AML-193 (cell line): ENCODE measurements around the gene MTOR.
"Not testable (repeated sequence)": the region's sequence is repeated elsewhere in the genome, so short reads cannot be mapped to it uniquely, and the experiment has no call there.

Source experiments
- DNase-seq, 2 experiments: peaks; one replicate each; lab custom pipeline; 2025; lab: John Stamatoyannopoulos, UW

The MTOR gene

DNA sequence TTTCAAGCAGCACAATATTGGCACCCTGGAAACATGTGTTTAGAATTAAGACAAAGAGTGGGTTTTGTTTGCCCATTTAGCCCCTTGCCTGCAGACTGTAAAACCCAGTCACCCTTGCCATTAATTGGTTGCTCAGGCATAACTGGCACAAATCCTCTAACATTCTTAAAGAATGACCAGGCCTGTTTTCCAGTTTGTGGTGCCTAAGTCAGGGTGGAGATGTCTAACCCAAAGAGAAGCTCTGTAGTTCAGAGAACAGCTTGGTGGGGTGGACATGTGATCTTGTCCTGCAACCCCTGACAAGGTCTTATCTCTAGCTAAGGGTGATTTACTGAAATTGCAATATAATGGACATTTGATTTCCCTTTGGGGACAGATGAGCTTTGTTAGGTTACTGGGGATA, 82.0 kb downstream of the MTOR start:
- no peak for DNase-seq

DNA sequence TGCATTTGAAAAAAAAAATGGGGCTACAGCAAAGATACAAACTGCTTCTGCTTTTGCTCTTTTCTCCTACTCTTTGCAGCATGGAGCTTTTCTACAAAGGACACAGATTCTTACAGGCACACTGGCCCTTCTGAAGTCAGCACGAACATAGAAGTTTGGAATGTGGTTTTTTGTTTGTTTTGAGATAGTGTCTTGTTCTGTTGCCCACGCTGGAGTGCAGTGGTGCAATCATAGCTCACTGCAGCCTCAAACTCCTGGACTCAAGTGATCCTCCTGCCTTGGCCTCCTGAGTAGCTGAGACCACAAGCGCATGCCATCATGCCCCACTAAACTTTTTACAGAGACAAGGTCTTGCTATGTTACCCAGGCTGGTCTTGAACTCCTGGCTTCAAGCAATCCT, 82.6 kb downstream of the MTOR start:
- DNase-seq, result not testable (repeated sequence)

DNA sequence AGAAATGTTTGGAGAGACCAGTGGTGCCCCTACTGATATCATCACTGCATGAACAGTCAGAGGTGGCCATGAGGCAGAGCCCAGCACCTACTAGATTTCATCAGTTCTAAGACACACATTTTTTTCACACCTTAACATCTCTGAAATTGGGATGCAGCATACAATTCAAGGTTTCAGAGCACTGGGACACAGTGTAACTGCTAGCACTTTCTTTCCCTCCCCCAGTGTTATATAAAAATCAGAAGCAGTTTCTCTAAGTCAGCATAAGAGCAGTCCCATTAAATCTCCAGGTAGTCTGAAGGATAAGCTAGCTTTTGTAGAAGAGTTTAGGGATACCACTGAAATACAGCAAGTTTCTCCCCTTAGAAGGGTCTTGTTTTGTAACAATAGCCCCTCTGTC, 83.2 kb downstream of the MTOR start:
- DNase-seq, result no peak

DNA sequence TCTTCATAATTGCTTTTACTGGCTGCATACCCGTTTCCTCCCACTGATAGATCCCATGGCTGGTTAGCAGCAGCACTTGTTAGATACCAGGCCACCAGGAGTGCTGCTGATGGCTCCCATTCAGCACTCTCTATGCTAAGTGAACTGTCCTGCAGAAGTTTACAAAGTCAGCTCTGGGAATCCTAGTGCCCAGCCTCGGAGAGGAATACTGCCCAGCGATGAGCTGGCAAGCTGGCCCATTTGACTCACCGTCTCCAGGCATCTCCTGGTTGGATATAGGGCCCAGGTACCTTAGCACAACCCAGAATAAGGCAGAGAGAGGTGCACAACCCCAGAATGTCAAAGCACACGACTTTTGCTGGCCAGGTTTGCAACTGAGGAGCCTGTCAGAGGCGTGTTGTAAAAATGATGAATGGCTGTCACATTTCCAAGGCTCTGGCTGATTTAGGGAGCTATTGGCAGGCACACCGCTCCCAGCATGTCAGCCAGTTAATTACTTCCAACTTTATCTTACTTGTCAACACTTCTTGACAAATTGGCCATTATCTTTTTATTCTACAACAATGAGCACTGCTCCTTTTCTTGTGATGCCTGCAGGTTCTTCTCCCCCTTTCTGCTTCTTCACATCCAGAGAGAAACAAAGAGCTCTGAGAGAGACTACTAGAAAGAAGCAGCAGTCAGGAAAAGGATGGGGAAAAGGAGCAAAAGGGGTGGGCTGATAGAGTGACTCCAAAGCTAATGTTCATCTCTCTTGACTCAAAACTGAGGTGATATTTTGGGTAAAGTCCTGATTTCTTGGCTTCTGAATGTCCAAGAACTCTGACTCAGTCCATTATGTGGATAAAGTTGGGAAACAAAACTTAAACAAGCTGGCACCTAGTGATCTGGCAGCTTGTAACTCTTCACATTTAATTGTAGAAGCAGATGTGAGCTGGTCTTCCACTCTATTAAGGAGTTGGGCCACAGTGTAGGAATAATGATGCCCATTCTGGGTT, 84.0 kb downstream of the MTOR start:
- DNase-seq, result no peak

DNA sequence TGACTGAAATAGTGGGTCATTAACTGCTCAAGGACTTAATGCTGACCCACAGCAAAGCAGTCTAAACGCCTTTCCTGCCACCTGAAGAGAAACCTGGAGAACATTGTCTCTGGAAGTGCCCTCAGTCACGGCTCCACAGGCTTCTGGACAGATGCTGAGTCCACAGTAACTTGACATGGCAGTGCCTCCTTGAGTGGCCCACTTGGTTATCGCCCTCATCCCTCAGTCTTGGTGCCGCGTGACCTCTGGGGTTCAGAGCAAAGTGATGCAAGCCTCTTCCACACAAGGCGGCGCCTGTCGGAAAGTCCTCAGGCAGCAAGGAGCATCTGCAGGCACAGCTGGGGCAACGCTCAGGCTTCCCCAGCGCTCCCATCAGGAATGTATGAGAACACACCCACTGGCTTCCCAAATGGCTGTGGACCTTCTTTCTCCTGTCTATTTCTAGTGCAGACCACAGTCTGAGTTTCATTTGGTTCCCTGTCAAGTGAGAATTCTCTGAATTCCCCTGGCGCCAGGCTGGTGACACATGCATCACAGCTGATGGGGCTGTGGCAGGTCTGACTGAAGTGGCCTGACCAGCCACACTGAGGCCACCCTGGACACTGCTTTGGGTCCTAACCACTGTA, 86.2 kb downstream of the MTOR start:
- DNase-seq, result no peak

DNA sequence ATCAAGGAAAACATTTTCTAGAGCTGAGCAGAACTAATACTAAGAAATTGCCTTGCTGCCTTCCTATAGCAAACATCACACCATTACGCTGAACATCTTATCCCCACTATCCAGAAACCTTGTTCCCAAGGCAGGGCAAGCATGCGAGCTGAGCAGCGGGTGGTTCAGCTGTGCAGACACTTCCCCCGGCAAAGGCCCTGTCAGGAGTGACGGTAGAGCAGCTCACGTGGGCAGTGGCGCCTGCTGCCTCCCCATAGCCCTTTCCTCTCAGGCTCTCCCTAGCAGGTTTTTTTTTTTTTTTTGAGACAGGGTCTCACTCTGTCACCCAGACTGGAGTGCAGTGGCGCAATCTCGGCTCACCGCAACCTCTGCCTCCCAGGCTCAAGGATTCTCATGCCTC, 86.9 kb downstream of the MTOR start:
- no peak for DNase-seq

DNA sequence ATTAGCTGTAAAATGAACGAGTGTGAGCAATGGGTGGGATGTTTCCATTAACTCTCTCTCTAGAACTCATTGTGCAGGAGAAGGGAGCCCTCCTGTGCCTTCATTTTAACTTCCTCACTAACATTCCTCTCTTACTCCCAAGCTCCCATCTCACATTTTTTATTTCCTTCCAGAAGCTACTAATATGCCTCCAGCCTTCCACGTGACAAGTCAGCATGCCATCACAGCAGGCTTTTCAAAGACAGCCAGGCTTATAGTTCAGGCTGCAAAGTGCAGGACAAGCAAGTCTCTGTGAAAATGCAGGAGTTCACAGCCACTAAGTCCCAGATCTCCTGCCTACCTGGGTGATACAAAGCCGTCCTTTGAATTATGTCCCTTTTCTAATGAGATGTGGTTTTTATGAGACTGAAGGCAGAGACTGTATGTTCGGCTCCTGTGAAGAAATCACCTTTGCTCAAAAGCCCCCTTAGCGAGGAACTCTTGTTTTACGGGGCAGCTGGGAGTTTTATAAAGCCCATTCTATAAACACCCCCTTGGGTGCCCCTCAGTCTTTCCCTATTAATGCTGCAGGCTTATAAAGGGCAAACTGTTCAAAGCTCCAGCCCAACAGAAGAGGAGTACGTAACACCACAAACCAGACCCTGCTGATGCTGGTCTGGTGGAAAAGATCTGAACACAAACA, 87.9 kb downstream of the MTOR start:
- DNase-seq, result no peak

DNA sequence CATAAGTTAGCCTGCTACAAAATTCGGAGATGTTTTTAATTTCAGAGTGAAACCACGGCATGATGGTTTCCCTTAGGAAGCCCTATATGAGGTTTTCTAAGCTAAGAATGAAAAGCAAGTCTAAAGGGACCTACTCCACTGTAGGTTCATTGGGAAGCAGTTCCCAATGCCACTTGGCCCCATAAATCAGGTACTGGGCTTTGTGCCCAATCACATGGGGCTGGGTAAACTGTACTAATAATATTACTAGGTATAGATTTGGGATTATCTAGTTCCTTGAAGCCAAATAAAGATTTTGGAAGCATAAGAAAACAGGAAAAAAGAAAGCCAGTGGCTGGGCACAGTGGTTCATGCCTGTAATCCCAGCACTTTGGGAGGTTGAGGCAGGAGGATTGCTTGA, 92.2 kb downstream of the MTOR start:
- DNase-seq, result no peak

DNA sequence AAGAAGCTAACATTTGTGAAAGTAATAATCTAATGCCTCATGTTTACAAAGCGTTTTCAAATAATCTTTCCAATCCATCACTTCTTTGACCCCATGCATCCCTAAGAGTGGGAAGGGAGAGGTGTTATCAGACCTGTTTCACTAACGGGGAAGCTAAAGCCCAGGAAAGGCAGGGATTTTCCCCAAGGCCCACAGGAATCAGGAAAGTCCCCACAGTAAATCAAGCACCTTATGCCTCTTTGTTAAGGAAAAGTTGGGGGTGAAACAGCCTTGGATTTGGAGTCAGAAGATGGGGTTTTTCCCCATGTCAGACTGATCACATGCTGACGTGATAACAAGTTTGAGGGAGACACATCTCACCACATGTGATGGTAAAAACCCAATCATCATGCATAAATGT, 93.1 kb downstream of the MTOR start:
- DNase-seq, result no peak

DNA sequence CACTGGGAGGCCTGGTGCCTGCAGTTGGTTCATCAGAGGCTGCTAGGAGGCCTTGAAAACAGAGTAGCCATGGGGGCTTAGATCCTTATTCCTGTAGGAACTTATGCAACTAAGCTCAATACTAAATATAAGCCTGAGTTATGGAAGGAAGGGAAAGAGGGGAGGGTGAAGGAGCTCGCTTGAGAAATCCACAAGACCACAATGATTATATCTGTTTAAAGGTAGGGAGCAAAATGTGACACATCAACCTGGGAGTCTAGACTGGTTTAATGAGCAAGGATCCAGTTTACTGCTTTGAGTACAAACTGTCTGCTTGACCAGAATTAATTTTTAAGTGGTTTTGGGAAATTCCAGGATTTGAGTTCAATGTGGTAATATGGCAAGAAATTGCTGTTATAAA, 93.6 kb downstream of the MTOR start:
- DNase-seq, result no peak

DNA sequence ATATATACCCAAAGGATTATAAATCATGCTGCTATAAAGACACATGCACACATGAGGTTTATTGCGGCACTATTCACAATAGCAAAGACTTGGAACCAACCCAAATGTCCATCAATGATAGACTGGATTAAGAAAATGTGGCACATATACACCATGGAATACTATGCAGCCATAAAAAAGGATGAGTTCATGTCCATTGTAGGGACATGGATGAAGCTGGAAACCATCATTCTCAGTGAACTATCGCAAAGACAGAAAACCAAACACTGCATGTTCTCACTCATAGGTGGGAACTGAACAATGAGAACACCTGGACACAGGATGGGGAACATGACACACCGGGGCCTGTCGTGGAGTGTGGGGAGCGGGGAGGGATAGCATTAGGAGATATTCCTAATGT, 95.6 kb downstream of the MTOR start:
- DNase-seq, result not testable (repeated sequence)

DNA sequence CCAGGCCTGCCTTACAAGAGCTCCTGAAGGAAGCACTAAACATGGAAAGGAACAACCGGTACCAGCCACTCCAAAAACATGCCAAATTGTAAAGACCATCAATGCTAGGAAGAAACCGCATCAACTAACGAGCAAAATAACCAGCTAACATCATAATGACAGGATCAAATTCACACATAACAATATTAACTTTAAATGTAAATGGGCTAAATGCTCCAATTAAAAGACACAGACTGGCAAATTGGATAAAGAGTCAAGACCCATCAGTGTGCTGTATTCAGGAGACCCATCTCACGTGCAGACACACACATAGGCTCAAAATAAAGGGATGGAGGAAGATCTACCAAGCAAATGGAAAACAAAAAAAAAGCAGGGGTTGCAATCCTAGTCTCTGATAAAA, 99.6 kb downstream of the MTOR start:
- not testable (repeated sequence) for DNase-seq

DNA sequence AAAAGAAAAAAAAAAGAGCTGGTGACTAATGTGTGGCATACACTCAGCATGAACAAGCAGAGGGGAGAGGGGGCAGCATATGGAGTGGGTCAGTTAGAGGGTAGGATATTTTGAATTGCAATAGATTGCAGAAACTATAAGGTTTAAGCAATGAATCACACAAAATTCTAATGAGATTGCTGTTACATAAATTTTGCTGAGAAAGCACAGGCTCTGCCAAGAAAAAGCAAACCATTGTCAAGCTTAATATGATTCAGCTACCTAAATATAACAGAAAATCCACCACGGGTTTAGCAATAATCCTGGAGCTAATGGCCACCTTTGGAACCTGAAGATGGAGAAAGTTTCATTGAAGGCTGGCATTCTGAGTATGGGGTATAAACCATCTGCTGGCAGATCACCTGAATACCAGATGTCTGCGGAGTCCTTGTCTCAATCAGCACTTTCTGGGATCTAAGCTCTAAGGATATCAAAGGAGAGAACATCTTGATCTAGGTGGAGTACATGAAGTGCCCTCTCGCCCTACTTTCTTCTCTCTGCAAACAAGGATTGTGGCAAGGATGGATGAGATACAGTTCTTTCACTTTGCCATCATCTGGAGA, 103.5 kb downstream of the MTOR start:
- no peak for DNase-seq

DNA sequence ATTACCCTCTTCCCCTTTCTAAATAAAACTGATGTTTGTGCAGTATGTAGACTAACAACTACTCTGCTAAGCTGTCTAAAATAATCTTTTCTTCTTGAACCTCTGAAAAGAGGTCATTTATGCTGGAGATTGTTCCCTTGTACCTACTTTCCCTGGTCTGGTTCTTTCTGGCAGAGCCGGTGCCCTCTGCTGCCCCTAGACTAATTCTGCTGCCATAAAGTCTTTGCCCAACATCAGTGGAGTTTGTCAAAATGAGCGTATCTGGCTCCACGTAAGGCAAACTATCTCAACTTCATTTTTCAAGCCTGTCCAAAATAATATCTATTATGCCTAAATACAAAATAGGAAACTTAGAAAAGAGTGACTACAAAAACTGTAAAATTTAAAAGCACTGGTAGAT, 104.1 kb downstream of the MTOR start:
- DNase-seq, result no peak

DNA sequence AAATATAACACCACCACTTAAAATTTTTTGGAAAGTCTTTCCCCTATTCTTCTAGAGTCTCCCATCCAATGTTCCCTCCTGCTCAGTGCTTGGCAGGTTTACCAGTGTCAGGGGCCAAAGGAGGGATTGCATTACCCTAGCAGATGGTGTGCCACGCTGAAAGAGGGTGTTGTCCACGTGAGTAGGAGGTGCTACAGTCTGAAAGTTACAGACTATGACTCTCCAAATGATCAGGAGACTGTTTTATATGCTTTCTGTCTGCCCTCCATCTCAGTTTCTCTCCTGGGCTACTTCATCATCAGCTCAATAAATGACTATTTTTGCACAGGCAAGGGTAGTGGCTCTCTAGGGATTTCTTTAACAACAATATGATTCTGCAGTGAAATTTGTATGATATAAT, 104.5 kb downstream of the MTOR start:
- DNase-seq, result no peak

DNA sequence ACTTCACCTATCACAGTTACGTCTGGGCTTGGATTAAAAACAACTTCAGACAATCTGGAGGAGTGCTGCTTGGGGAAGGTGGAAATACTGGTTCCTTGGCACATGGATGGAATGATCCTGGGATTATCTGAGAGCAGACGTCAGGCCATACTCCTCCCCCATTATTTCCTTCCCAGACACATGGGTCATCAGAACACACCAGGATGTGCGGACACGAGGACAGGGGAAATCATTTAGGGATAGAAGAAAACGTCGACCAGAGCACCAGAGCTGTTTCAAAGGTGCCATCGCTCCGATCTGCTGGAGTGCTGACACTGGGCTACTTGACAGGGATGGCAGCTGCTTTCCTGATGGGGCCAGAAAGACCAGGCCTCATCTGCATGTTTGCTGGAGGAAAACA, 105.0 kb downstream of the MTOR start:
- DNase-seq, result no peak

DNA sequence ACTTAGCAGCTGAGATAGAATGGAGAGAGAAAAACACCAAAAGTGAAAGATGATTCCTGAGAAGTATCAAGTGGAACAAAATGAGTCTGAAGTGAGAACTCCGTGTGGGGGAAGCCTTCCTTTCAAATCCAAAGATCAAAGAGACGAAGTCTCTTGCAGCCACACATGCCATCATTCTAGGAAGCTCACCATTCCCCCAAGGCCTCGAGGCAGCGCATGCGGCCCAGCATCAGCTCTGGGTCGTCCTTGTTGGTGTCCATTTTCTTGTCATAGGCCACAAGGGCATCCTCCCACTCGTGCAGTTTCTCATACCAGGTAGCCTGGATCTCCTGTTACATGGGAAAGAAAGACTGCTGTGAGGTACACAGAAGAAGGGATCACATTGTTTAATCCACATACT, 105.4 kb downstream of the MTOR start:
- DNase-seq, result no peak

DNA sequence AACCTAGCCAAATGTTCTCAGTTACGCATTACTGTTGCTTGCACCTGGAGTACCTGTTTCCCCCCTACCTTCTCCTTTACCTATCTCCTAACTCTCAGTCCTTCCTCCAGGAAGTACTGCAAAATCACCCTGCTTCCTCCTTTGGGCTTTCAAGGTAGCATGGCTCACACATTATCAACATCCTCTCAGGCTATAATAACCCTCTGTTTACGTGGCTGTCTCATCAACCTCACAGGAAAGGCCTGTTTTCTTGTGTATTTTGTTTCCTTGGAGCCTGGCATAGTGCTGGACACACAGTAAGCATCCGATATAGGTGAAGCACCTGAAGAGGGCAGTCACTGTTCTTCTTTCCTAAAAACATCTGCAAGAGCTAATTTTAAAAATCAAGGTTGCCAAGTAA, 105.9 kb downstream of the MTOR start:
- DNase-seq, result no peak

DNA sequence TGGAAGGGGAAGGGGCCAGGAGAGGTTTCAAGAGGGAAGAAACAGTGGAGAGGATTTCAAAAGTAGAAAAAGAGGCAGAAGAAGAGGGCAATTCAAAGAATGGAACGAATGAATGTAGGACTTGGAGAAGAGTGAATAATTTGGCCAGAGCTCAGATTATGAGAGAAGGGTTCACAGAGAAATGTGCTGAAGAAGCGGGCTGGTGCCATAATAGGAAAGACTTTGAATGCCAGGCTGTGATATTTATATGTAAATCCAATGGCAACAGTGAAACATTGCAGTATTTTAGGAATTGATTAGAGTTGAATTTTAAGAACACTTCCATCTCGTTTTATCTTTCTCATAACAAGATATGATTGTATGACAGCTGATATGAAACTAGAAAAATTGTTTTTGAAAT, 109.2 kb downstream of the MTOR start:
- no peak for DNase-seq

DNA sequence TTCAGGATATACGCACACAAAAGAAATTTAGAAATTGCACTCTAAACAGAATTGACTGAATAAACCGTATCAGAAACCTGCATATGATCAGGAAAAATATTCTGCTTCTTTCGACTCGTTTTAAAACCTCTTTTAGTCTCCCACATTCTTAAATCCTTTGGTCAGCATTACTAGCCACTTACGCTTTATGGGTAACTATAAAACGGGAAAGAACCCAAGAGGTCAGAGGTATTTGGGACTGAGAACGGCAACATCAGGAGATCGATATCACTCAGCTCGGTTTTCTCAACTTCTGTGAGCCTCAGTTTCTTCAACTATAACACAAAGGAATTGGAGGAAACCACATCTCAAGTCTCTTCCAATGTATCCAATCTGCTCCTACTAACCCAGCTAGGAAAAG, 109.6 kb downstream of the MTOR start:
- no peak for DNase-seq

DNA sequence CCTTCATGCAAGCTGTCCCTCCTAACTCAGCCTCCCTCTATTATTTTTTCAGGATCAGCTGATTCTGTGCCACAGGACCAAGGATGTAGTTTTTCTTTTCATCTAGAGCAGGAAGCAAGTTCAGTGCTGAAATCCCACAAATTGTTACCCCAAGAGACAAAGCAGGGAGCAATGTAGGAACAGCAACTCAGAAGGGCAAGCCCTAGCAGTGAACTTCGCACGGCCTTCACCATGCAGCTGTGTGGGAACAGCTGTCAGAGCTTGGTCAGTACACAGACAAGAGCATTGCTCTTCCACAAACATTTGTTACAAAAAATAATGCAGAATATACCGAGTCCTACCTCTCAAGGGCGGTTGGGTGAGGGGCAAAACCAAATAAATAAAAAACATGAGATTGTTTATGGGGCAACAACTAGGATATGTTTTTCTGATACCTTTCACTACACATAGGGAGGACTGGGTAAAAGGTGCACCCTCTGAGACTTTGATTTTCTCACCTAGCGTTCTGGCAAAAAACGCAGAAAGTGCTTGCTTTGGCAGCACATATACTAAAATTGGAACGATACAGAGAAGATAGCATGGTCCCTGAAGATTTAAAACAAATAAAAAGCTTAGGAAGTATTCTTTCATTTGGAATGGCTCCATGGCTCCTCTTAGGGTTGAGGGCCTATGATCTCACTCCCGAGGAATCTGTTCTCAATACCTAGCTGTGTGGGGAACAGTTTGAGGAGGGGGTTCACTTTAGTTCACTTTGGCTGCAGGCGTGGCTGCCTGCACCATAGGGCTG, 110.3 kb downstream of the MTOR start:
- no peak for DNase-seq

DNA sequence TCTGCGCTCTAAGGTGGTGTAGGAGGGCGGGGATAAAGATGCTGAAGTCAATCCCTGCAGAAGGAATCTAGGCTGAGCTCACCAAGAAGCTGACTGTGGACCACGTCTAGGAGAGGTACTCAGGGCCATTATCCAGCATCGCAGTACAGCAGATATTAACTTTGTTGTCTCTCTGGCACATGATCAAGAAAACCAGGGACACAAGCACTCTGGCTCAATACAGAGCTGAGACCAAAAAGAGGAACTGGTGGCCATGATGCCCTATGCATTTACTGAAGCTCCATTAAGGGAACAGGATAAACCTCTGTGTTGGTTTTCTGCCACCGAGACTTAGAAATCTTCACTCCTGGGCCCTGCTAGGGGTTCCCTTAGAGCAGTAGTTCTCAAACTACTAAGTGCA, 111.2 kb downstream of the MTOR start:
- peak; percentile 2 to 7 for DNase-seq
